Measurements from ENCODE around the gene MTLN.

MTLN gene

GRCh38 chr2:110172506-110172905, 39.8 kb downstream of the MTLN start:
- no peak for TF ChIP-seq CTCF (IDR thresholded peaks at IDR 0.05; ENCODE audit: extremely low read depth, missing control alignments)
- no peak for DNase-seq (ENCODE audit: low spot score)

- DNase-seq (ENCODE audit: low spot score): no peak
- TF ChIP-seq CTCF (IDR thresholded peaks at IDR 0.05; ENCODE audit: extremely low read depth, missing control alignments): no peak
Measured at GRCh38 chr2:110170102-110170501, 42.2 kb downstream of the MTLN start.

GRCh38 chr2:110167326-110168000, 44.9 kb downstream of the MTLN start:
- no peak for TF ChIP-seq CTCF (IDR thresholded peaks at IDR 0.05; ENCODE audit: extremely low read depth, missing control alignments)
- DNase-seq (ENCODE audit: low spot score): no peak

GRCh38 chr2:110166266-110166665, 46.1 kb downstream of the MTLN start:
- no peak for DNase-seq (ENCODE audit: low spot score)
- no peak for TF ChIP-seq CTCF (IDR thresholded peaks at IDR 0.05; ENCODE audit: extremely low read depth, missing control alignments)

Measured in GM20000 (cell line).